ENCODE results near the gene ZFAND3. TPM values are rescaled to one million over a fixed set of nuclear protein-coding genes. Genes with fewer than 3 reads are reported as not detected.

ZFAND3 gene
- total and polyA plus RNA-seq, 4 donors, result 24.5 to 152 (median 81.6) TPM

GRCh38 chr6:37919417-37920157 lies 100.1 kb downstream of the ZFAND3 start:
- DNase-seq (ENCODE audit: low read depth in 4 of 6, low spot score in 6 of 6), result no peak
- H3K4me1 ChIP-seq (ENCODE audit: control insufficient read depth, insufficient read depth, low read length), result no peaks in the 10 kb centered on the region
- no CpG with 5 or more reads among the region's 3 CpGs for WGBS (ENCODE audit: insufficient coverage)
- H3K4me3 ChIP-seq (ENCODE audit: low read depth, low read length), result no peak overlapping the region
- no peaks in the 10 kb centered on the region for H3K9me3 ChIP-seq (ENCODE audit: control insufficient read depth, insufficient read depth, low read length)
- H3K36me3 ChIP-seq (ENCODE audit: control insufficient read depth, insufficient read depth, low read length), result peaks cover 3% of the 10 kb centered on the region
- H3K27ac ChIP-seq (ENCODE audit: low read depth, low read length), result no peak overlapping the region
- H3K27me3 ChIP-seq (ENCODE audit: control insufficient read depth, insufficient read depth, low read length), result no peaks in the 10 kb centered on the region

GRCh38 chr6:37920667-37921066 lies 101.1 kb downstream of the ZFAND3 start:
- Histone ChIP-seq H3K4me1 (ENCODE audit: control insufficient read depth, insufficient read depth, low read length) (no peaks in the 10 kb centered on the region), H3K4me3 (ENCODE audit: low read depth, low read length) (no peak overlapping the region), H3K27me3 (ENCODE audit: control insufficient read depth, insufficient read depth, low read length) (no peaks in the 10 kb centered on the region), H3K36me3 (ENCODE audit: control insufficient read depth, insufficient read depth, low read length) (peaks cover 3% of the 10 kb centered on the region), H3K9me3 (ENCODE audit: control insufficient read depth, insufficient read depth, low read length) (no peaks in the 10 kb centered on the region), H3K27ac (ENCODE audit: low read depth, low read length) (no peak overlapping the region)
- WGBS (ENCODE audit: insufficient coverage), result 0% methylated on average over 1 of the region's 2 CpGs
- peak in 2 of 6 donors; percentile 25 to 45 for DNase-seq (ENCODE audit: low read depth in 4 of 6, low spot score in 6 of 6)

- Histone ChIP-seq H3K4me3 (ENCODE audit: low read depth, low read length) (no peak overlapping the region), H3K4me1 (ENCODE audit: control insufficient read depth, insufficient read depth, low read length) (no peaks in the 10 kb centered on the region), H3K27ac (ENCODE audit: low read depth, low read length) (no peak overlapping the region), H3K27me3 (ENCODE audit: control insufficient read depth, insufficient read depth, low read length) (no peaks in the 10 kb centered on the region), H3K36me3 (ENCODE audit: control insufficient read depth, insufficient read depth, low read length) (no peaks in the 10 kb centered on the region), H3K9me3 (ENCODE audit: control insufficient read depth, insufficient read depth, low read length) (no peaks in the 10 kb centered on the region)
- no CpG with 5 or more reads among the region's 1 CpG for WGBS (ENCODE audit: insufficient coverage)
- no peak for DNase-seq (ENCODE audit: low read depth in 4 of 6, low spot score in 6 of 6)
Measured at GRCh38 chr6:37922563-37922962, 103.0 kb downstream of the ZFAND3 start.

- no peak for DNase-seq (ENCODE audit: low read depth in 4 of 6, low spot score in 6 of 6)
- no peak overlapping the region for H3K4me3 ChIP-seq (ENCODE audit: low read depth, low read length)
- no peaks in the 10 kb centered on the region for H3K27me3 ChIP-seq (ENCODE audit: control insufficient read depth, insufficient read depth, low read length)
Measured at GRCh38 chr6:37923514-37923913, 104.0 kb downstream of the ZFAND3 start.

GRCh38 chr6:37926661-37927060 lies 107.1 kb downstream of the ZFAND3 start:
- no peak for DNase-seq (ENCODE audit: low read depth in 4 of 6, low spot score in 6 of 6)
- H3K36me3 ChIP-seq (ENCODE audit: control insufficient read depth, insufficient read depth, low read length), result no peaks in the 10 kb centered on the region
- no peak overlapping the region for H3K4me3 ChIP-seq (ENCODE audit: low read depth, low read length)
- WGBS (ENCODE audit: insufficient coverage), result 85% methylated on average over 1 of the region's 4 CpGs
- no peaks in the 10 kb centered on the region for H3K27me3 ChIP-seq (ENCODE audit: control insufficient read depth, insufficient read depth, low read length)
- no peaks in the 10 kb centered on the region for H3K9me3 ChIP-seq (ENCODE audit: control insufficient read depth, insufficient read depth, low read length)
- no peak overlapping the region for H3K27ac ChIP-seq (ENCODE audit: low read depth, low read length)
- H3K4me1 ChIP-seq (ENCODE audit: control insufficient read depth, insufficient read depth, low read length), result no peaks in the 10 kb centered on the region

More at GRCh38 chr6:37923514-37923913, 104.0 kb downstream of the ZFAND3 start:
- Histone ChIP-seq H3K4me1 (ENCODE audit: control insufficient read depth, insufficient read depth, low read length) (no peaks in the 10 kb centered on the region), H3K9me3 (ENCODE audit: control insufficient read depth, insufficient read depth, low read length) (no peaks in the 10 kb centered on the region), H3K27ac (ENCODE audit: low read depth, low read length) (no peak overlapping the region), H3K36me3 (ENCODE audit: control insufficient read depth, insufficient read depth, low read length) (no peaks in the 10 kb centered on the region)

- 67% methylated on average over 1 of the region's 4 CpGs for WGBS (ENCODE audit: insufficient coverage)
- Histone ChIP-seq H3K4me3 (ENCODE audit: low read depth, low read length) (no peak overlapping the region), H3K9me3 (ENCODE audit: control insufficient read depth, insufficient read depth, low read length) (no peaks in the 10 kb centered on the region), H3K27me3 (ENCODE audit: control insufficient read depth, insufficient read depth, low read length) (no peaks in the 10 kb centered on the region), H3K4me1 (ENCODE audit: control insufficient read depth, insufficient read depth, low read length) (no peaks in the 10 kb centered on the region), H3K27ac (ENCODE audit: low read depth, low read length) (no peak overlapping the region), H3K36me3 (ENCODE audit: control insufficient read depth, insufficient read depth, low read length) (no peaks in the 10 kb centered on the region)
- no peak for DNase-seq (ENCODE audit: low read depth in 4 of 6, low spot score in 6 of 6)
Measured at GRCh38 chr6:37928217-37928616, 108.7 kb downstream of the ZFAND3 start.

- no peak for DNase-seq (ENCODE audit: low read depth in 4 of 6, low spot score in 6 of 6)
- no CpG with 5 or more reads among the region's 4 CpGs for WGBS (ENCODE audit: insufficient coverage)
Measured at GRCh38 chr6:37930288-37930971, 110.9 kb downstream of the ZFAND3 start.

GRCh38 chr6:37931066-37931465 lies 111.5 kb downstream of the ZFAND3 start:
- Histone ChIP-seq H3K36me3 (ENCODE audit: control insufficient read depth, insufficient read depth, low read length) (no peaks in the 10 kb centered on the region), H3K4me1 (ENCODE audit: control insufficient read depth, insufficient read depth, low read length) (no peaks in the 10 kb centered on the region), H3K4me3 (ENCODE audit: low read depth, low read length) (no peak overlapping the region), H3K27me3 (ENCODE audit: control insufficient read depth, insufficient read depth, low read length) (no peaks in the 10 kb centered on the region), H3K27ac (ENCODE audit: low read depth, low read length) (no peak overlapping the region), H3K9me3 (ENCODE audit: control insufficient read depth, insufficient read depth, low read length) (no peaks in the 10 kb centered on the region)
- no CpG with 5 or more reads among the region's 1 CpG for WGBS (ENCODE audit: insufficient coverage)
- DNase-seq (ENCODE audit: low read depth in 4 of 6, low spot score in 6 of 6), result peak in 1 of 6 donors; percentile 15

More at GRCh38 chr6:37930288-37930971, 110.9 kb downstream of the ZFAND3 start:
- H3K27ac ChIP-seq (ENCODE audit: low read depth, low read length), result no peak overlapping the region
- H3K9me3 ChIP-seq (ENCODE audit: control insufficient read depth, insufficient read depth, low read length), result no peaks in the 10 kb centered on the region
- H3K4me3 ChIP-seq (ENCODE audit: low read depth, low read length), result no peak overlapping the region
- no peaks in the 10 kb centered on the region for H3K4me1 ChIP-seq (ENCODE audit: control insufficient read depth, insufficient read depth, low read length)
- no peaks in the 10 kb centered on the region for H3K27me3 ChIP-seq (ENCODE audit: control insufficient read depth, insufficient read depth, low read length)
- H3K36me3 ChIP-seq (ENCODE audit: control insufficient read depth, insufficient read depth, low read length), result no peaks in the 10 kb centered on the region

GRCh38 chr6:37934276-37934675 lies 114.7 kb downstream of the ZFAND3 start:
- DNase-seq (ENCODE audit: low read depth in 4 of 6, low spot score in 6 of 6), result no peak
- H3K27me3 ChIP-seq (ENCODE audit: control insufficient read depth, insufficient read depth, low read length), result no peaks in the 10 kb centered on the region
- no peaks in the 10 kb centered on the region for H3K9me3 ChIP-seq (ENCODE audit: control insufficient read depth, insufficient read depth, low read length)
- no peaks in the 10 kb centered on the region for H3K36me3 ChIP-seq (ENCODE audit: control insufficient read depth, insufficient read depth, low read length)
- 100% methylated on average over 1 of the region's 5 CpGs for WGBS (ENCODE audit: insufficient coverage)
- H3K4me3 ChIP-seq (ENCODE audit: low read depth, low read length), result no peak overlapping the region
- H3K27ac ChIP-seq (ENCODE audit: low read depth, low read length), result no peak overlapping the region
- H3K4me1 ChIP-seq (ENCODE audit: control insufficient read depth, insufficient read depth, low read length), result no peaks in the 10 kb centered on the region

GRCh38 chr6:37936150-37936549 lies 116.6 kb downstream of the ZFAND3 start:
- DNase-seq (ENCODE audit: low read depth in 4 of 6, low spot score in 6 of 6), result no peak
- no peaks in the 10 kb centered on the region for H3K27me3 ChIP-seq (ENCODE audit: control insufficient read depth, insufficient read depth, low read length)
- no peaks in the 10 kb centered on the region for H3K4me1 ChIP-seq (ENCODE audit: control insufficient read depth, insufficient read depth, low read length)
- H3K36me3 ChIP-seq (ENCODE audit: control insufficient read depth, insufficient read depth, low read length), result no peaks in the 10 kb centered on the region
- H3K27ac ChIP-seq (ENCODE audit: low read depth, low read length), result no peak overlapping the region
- no peaks in the 10 kb centered on the region for H3K9me3 ChIP-seq (ENCODE audit: control insufficient read depth, insufficient read depth, low read length)
- no CpG with 5 or more reads among the region's 2 CpGs for WGBS (ENCODE audit: insufficient coverage)
- no peak overlapping the region for H3K4me3 ChIP-seq (ENCODE audit: low read depth, low read length)

Measured in spinal cord (tissue), 10 donors.